ENCODE data around the gene GPRC5A.

The GPRC5A gene

GRCh38 chr12:12881151-12881909, 10.0 kb upstream of the GPRC5A start:
- TF ChIP-seq ZFX (IDR thresholded peaks at IDR 0.05) (no peak), CTCF (conservative IDR thresholded peaks at IDR 0.05) (no peak)
- H3K27ac ChIP-seq, result peak overlapping the region; percentile 86; the same call in 1 of the 2 replicates

- H3K27ac ChIP-seq, result peak overlapping the region; percentile 86
- TF ChIP-seq CTCF (conservative IDR thresholded peaks at IDR 0.05), result no peak
- TF ChIP-seq ZFX (IDR thresholded peaks at IDR 0.05), result no peak
Observed at GRCh38 chr12:12882288-12882687, 9.1 kb upstream of the GPRC5A start.

- H3K27ac ChIP-seq, result peak overlapping the region; percentile 86
- TF ChIP-seq CTCF (conservative IDR thresholded peaks at IDR 0.05) (no peak), ZFX (IDR thresholded peaks at IDR 0.05) (no peak)
Observed at GRCh38 chr12:12883369-12884001, 7.9 kb upstream of the GPRC5A start.

GRCh38 chr12:12885096-12885792, 6.1 kb upstream of the GPRC5A start:
- peak overlapping the region; percentile 86 for H3K27ac ChIP-seq
- TF ChIP-seq CTCF (conservative IDR thresholded peaks at IDR 0.05) (no peak), ZFX (IDR thresholded peaks at IDR 0.05) (no peak)

GRCh38 chr12:12887471-12887870, 3.9 kb upstream of the GPRC5A start:
- no peak for TF ChIP-seq ZFX (IDR thresholded peaks at IDR 0.05)
- no peak for TF ChIP-seq CTCF (conservative IDR thresholded peaks at IDR 0.05)
- H3K27ac ChIP-seq, result no peak overlapping the region

GRCh38 chr12:12889701-12890100, 1.7 kb upstream of the GPRC5A start:
- TF ChIP-seq CTCF (conservative IDR thresholded peaks at IDR 0.05), result no peak
- TF ChIP-seq ZFX (IDR thresholded peaks at IDR 0.05), result no peak
- H3K27ac ChIP-seq, result no peak overlapping the region; the same call in 1 of the 2 replicates
